ENCODE results near the gene CCR9. TPM values are rescaled to one million over a fixed set of nuclear protein-coding genes. Genes with fewer than 3 reads are reported as not detected.

Gene CCR9, protein sequence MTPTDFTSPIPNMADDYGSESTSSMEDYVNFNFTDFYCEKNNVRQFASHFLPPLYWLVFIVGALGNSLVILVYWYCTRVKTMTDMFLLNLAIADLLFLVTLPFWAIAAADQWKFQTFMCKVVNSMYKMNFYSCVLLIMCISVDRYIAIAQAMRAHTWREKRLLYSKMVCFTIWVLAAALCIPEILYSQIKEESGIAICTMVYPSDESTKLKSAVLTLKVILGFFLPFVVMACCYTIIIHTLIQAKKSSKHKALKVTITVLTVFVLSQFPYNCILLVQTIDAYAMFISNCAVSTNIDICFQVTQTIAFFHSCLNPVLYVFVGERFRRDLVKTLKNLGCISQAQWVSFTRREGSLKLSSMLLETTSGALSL
- total RNA-seq = not detected in 2 replicates

DNA sequence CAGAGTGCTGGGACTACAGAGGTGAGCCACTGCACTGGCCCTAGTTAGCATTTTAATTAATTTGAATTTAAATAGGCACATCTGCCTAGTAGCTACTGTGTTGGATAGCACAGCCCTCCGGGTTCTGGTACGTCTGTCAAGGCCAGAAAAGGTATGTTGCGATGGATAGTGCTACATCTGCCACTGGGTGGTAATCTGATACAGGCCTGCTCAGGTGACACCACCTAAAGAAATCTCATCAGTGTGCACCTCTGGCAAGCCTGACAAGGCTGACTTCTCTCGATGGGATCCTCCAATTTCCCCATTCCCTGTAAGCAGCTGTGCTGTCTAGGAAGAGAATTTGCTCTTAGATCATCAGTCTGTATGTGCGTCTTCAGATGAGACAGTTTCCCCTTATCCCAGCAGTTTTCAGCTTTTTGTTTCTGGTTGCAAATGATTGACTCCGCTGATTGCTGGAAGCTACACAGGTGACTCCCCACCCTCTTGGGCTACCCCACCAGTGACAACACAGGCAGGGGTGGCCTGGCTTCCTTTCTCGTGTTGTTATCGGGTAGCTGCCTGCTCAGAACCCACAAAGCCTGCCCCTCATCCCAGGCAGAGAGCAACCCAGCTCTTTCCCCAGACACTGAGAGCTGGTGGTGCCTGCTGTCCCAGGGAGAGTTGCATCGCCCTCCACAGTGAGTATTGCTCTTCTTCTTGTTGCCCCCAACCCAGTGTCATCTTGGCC lies at the start of gene CCR9:
CCR9 (plus strand) TSS at position 565 of the 727 bp plus-strand sequence. CDS start 8,391 bp downstream, outside the sequence.

DNA sequence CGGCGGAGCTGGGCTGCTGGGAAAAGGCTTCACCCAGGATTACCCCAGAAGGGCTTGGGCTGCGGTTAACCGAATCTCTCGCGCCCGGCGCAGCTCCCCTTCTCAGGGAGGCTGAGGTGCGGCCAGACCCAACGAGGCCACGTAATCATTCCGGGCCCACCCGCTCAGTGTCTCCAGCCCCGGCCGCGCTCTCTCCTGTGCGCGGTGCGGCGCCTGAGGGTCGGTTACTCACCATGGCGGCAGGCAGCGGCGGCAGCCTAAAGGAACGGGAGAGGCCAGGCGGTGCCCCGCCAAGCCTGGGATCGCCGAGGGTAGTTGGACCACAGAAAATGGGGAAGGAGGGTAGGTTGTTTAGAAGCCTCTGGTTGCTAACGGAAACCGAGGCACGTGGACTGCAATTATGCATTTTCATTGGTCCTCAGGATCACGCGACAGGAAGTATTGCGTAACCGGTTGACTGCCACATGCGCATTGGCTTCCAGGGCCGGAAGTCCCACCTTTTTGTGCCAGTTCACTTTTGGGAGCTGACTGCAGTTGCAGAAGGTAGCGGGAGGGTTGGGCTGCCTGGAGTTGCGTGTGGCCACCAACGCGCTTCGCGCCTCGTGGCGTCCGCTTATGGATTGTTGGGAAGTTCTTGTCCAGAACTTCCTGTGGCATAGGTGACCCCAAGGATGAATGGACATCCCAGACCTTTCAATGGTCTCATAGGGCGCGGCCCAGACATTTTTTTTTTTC lies 44.4 kb upstream of the CCR9 start, which contains the start of gene LZTFL1:
LZTFL1 (minus strand) TSS at position 363 of the 735 bp plus-strand sequence; CDS start at position 235, 128 bp downstream.

DNA sequence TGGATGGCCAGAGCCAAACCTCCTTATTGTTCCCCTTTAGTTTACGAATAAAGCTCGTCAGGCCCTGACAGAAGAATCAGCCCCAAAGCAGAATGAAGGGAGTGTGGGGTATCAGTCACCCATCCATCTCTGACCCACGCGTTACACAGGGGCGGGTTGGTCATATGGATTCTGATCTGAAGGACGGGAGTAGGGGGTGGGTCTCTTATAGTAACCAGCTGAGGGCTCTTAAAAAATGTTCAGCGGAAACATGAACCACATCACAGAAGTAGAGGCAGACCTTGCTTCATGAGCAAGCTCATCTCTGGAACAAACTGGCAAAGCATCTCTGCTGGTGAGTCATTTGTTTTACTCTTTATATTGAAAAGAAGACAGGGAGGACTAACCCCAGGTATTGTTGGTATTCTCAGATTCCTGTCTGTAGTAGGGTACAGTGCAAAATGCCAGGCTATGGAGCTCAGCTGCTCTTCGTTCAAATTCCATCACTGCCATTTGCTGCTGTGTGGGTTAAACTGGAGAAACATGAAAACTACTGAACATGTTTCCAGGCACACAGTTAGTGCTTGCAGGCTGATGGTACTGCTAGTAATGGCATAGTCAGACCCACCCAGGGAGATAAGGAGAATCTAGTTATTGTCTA lies 57.0 kb downstream of the CCR9 start, which contains the start of gene CXCR6:
CXCR6 (plus strand) TSS at position 258 of the 640 bp plus-strand sequence. CDS start 3,018 bp downstream, outside the sequence.

Other genes starting within 250 kb of the CCR9 start
- 22.7 and 23.6 TPM in 2 replicates for gene SACM1L, start 197.1 kb upstream of the CCR9 start, total RNA-seq
- gene SLC6A20, start 90.0 kb upstream of the CCR9 start, total RNA-seq = not detected in 2 replicates
- 17.9 and 18.6 TPM in 2 replicates for gene LZTFL1, start 44.4 kb upstream of the CCR9 start, total RNA-seq
- gene CXCR6, start 56.9 kb downstream of the CCR9 start, total RNA-seq = not detected in 2 replicates
- 9.5 and 11.3 TPM in 2 replicates for gene FYCO1, start 109.3 kb downstream of the CCR9 start, total RNA-seq
- not detected in 2 replicates for gene XCR1, start 140.9 kb downstream of the CCR9 start, total RNA-seq

Measured in myometrial cell (primary cell).